ENCODE results near the gene PRPF40B. TPM values are rescaled to one million over a fixed set of nuclear protein-coding genes. Genes with fewer than 3 reads are reported as not detected.

PRPF40B gene
- total RNA-seq, 2 experiments from 2014 or later, result 4.7 to 6.5 TPM

- ATAC-seq (ENCODE audit: poor library complexity), result no peak
- no peak overlapping the region for H3K27ac Mint-ChIP-seq
- intact Hi-C loops (cut with DNase I, micrococcal nuclease), result no loop called here
- TF ChIP-seq, protein P1, sequence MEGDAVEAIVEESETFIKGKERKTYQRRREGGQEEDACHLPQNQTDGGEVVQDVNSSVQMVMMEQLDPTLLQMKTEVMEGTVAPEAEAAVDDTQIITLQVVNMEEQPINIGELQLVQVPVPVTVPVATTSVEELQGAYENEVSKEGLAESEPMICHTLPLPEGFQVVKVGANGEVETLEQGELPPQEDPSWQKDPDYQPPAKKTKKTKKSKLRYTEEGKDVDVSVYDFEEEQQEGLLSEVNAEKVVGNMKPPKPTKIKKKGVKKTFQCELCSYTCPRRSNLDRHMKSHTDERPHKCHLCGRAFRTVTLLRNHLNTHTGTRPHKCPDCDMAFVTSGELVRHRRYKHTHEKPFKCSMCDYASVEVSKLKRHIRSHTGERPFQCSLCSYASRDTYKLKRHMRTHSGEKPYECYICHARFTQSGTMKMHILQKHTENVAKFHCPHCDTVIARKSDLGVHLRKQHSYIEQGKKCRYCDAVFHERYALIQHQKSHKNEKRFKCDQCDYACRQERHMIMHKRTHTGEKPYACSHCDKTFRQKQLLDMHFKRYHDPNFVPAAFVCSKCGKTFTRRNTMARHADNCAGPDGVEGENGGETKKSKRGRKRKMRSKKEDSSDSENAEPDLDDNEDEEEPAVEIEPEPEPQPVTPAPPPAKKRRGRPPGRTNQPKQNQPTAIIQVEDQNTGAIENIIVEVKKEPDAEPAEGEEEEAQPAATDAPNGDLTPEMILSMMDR (IDR thresholded peaks at IDR 0.05), result no peak
- no peaks in the 10 kb centered on the region for H3K27me3 Mint-ChIP-seq
- H3K27me3 ChIP-seq (ENCODE audit: control insufficient read depth in 1 of 2, insufficient read depth in 2 of 2, low read length in 2 of 2), result no peaks in the 10 kb centered on the region
- peaks cover 29% of the 10 kb centered on the region for H3K36me3 Mint-ChIP-seq (ENCODE audit: low read depth)
- peaks cover 21% of the 10 kb centered on the region for H3K36me3 ChIP-seq (ENCODE audit: insufficient read depth, low read length)
- ChIA-PET CTCF (no interaction called here), POLR2A (no interaction called here)
- H3K4me1 Mint-ChIP-seq (ENCODE audit: low read depth), result no peaks in the 10 kb centered on the region
- H3K9me3 ChIP-seq (ENCODE audit: control insufficient read depth in 1 of 2, insufficient read depth in 1 of 2, low read length in 2 of 2), result peaks cover 3 to 5% of the 10 kb centered on the region in 2 experiments
- no peak overlapping the region for H3K4me3 Mint-ChIP-seq
- no peak overlapping the region for H3K27ac ChIP-seq (ENCODE audit: low read depth in 1 of 2, low read length in 2 of 2)
- no peak overlapping the region for H3K4me3 ChIP-seq (ENCODE audit: low read length)
- H3K9me3 Mint-ChIP-seq, result peaks cover 2% of the 10 kb centered on the region
- DNase-seq, result peak in 1 of 14 experiments; percentile 12
- no peaks in the 10 kb centered on the region for H3K4me1 ChIP-seq (ENCODE audit: insufficient read depth, low read length)
Measured at GRCh38 chr12:49587174-49587908, 36.0 kb upstream of the PRPF40B start.

DNA sequence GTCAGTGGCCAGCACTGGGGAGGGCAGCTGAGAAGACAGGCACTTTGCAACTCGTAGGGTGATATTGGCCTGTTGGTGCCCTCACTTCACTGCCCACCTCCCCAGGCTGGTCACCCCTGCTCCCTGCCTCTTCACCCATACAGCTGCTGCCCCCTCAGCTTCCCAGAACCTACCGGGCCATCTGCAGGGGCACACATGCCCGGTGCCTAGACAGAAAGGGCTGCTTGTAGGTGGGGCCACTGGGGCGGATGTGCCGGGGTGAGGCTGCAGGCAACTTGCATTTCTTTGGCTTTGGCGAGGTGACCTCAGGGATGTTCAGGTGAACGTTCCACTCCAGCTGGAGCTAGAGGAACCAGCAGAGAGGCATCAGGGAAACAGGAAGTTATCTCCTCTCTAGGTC lies 35.1 kb upstream of the PRPF40B start:
- TF ChIP-seq, protein P1 (IDR thresholded peaks at IDR 0.05), result no peak
- CTCF ChIA-PET, result no interaction called here
- no peak overlapping the region for H3K27ac Mint-ChIP-seq

DNA sequence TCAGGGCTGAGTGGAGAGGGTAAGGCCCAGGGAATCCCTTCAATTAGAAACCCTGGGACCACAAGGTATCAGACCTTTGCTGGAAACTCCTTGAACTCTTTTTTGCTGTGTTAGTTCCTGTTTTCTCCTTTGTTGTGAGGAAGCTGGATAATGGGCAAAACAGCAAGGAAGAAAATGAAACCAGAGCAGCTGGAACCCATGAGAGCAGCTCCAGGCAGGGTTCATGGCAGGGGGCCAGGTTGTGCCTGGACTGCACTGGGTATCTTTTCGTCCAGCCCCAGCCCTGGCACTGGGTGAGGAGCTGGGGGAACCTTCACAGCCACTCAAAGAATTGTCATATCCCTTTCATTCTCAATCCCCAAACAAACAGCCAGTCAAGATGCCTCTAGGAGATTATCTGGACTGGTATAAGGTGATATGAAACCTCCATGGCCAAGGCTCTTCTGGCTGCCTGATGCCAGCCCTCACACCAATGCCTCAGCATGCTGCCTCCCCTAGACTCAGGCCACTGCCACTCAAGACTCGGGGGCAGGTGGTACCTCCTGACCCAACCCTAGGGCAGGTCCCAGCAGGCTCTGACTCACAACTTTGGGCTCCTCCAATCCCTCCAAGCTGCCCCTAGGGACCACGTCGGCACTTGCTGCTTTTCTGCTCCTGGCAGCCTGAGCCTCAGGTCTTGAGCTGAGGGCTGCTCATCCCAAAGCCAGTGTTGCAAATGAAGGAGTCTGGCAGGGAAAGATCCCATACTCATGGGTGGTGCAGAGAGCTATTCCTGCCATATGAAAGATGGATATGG lies 34.4 kb upstream of the PRPF40B start:
- ATAC-seq (ENCODE audit: poor library complexity) (no peak), DNase-seq (peak in 1 of 14 experiments; percentile 6)
- Mint-ChIP-seq H3K36me3 (ENCODE audit: low read depth) (peaks cover 17% of the 10 kb centered on the region), H3K4me3 (no peak overlapping the region), H3K4me1 (ENCODE audit: low read depth) (no peaks in the 10 kb centered on the region), H3K27me3 (no peaks in the 10 kb centered on the region), H3K9me3 (peaks cover 2% of the 10 kb centered on the region), H3K27ac (no peak overlapping the region)
- no peak overlapping the region for H3K27ac ChIP-seq (ENCODE audit: low read depth in 1 of 2, low read length in 2 of 2)
- no peak overlapping the region for H3K4me3 ChIP-seq (ENCODE audit: low read length)
- peaks cover 3 to 5% of the 10 kb centered on the region in 2 experiments for H3K9me3 ChIP-seq (ENCODE audit: control insufficient read depth in 1 of 2, insufficient read depth in 1 of 2, low read length in 2 of 2)
- H3K4me1 ChIP-seq (ENCODE audit: insufficient read depth, low read length), result no peaks in the 10 kb centered on the region
- peaks cover 16% of the 10 kb centered on the region for H3K36me3 ChIP-seq (ENCODE audit: insufficient read depth, low read length)
- TF ChIP-seq, protein P1 (IDR thresholded peaks at IDR 0.05), result no peak
- intact Hi-C loops (cut with DNase I, micrococcal nuclease), result no loop called here
- POLR2A ChIA-PET, result no interaction called here
- CTCF ChIA-PET, result no interaction called here
- H3K27me3 ChIP-seq (ENCODE audit: control insufficient read depth in 1 of 2, insufficient read depth in 2 of 2, low read length in 2 of 2), result no peaks in the 10 kb centered on the region

More for the DNA sequence above, 35.1 kb upstream of the PRPF40B start:
- intact Hi-C loops (cut with DNase I, micrococcal nuclease), result no loop called here
- Mint-ChIP-seq H3K4me3 (no peak overlapping the region), H3K9me3 (peaks cover 2% of the 10 kb centered on the region), H3K4me1 (ENCODE audit: low read depth) (no peaks in the 10 kb centered on the region), H3K27me3 (no peaks in the 10 kb centered on the region), H3K36me3 (ENCODE audit: low read depth) (peaks cover 23% of the 10 kb centered on the region)
- Histone ChIP-seq H3K9me3 (ENCODE audit: control insufficient read depth in 1 of 2, insufficient read depth in 1 of 2, low read length in 2 of 2) (peaks cover 3 to 5% of the 10 kb centered on the region in 2 experiments), H3K27me3 (ENCODE audit: control insufficient read depth in 1 of 2, insufficient read depth in 2 of 2, low read length in 2 of 2) (no peaks in the 10 kb centered on the region), H3K4me1 (ENCODE audit: insufficient read depth, low read length) (no peaks in the 10 kb centered on the region), H3K4me3 (ENCODE audit: low read length) (no peak overlapping the region), H3K36me3 (ENCODE audit: insufficient read depth, low read length) (peaks cover 21% of the 10 kb centered on the region), H3K27ac (ENCODE audit: low read depth in 1 of 2, low read length in 2 of 2) (no peak overlapping the region)
- DNase-seq (peak in 1 of 14 experiments; percentile 8), ATAC-seq (ENCODE audit: poor library complexity) (no peak)
- POLR2A ChIA-PET, result no interaction called here
